GM23338 (cell line): ENCODE measurements around the gene KCTD12. TPM values are rescaled to one million over a fixed set of nuclear protein-coding genes. Genes with fewer than 3 reads are reported as not detected.

Source experiments
- ATAC-seq: fragments of 200-7000 bp; cut with Tn5 transposase; 3 replicates; pipeline ENCODE4 v1.9.1; 2020
- DNase-seq: peaks from one replicate; pipeline ENCODE4 v3.0.0-alpha.2; 2015; ENCODE audit warnings: low spot score
- H2AFZ ChIP-seq: fragments of 200-600 bp; sonication (generic); 2 replicates; pipeline ENCODE4 v1.8.0; 2016; ENCODE audit warnings: antibody characterized with exemption, mild to moderate bottlenecking, moderate library complexity
- H3F3A ChIP-seq: fragments of 200-600 bp; sonication (generic); replicated peaks from 2 replicates; pipeline ENCODE4 v1.8.0; 2017; ENCODE audit warnings: antibody characterized with exemption, mixed run types, low read depth
- H3K27ac ChIP-seq: fragments of 200-600 bp; sonication (generic); 2 replicates; pipeline ENCODE4 v1.6.1; 2016; ENCODE audit warnings: low read depth
- H3K27me3 ChIP-seq: fragments of 200-600 bp; sonication (generic); 2 replicates; pipeline ENCODE4 v1.8.0; 2016; ENCODE audit warnings: mild to moderate bottlenecking, mixed run types, moderate library complexity; ENCODE audit not compliant: insufficient read depth
- H3K36me3 ChIP-seq: fragments of 200-600 bp; sonication (generic); 2 replicates; pipeline ENCODE4 v1.8.0; 2016; ENCODE audit warnings: mild to moderate bottlenecking; ENCODE audit not compliant: insufficient read depth
- H3K4me1 ChIP-seq: fragments of 200-600 bp; sonication (generic); 2 replicates; pipeline ENCODE4 v1.8.0; 2016; ENCODE audit warnings: mild to moderate bottlenecking, moderate library complexity; ENCODE audit not compliant: insufficient read depth
- H3K4me2 ChIP-seq: fragments of 200-600 bp; sonication (generic); 2 replicates; pipeline ENCODE4 v1.7.1; 2017; ENCODE audit warnings: mixed run types
- H3K4me3 ChIP-seq: fragments of 200-600 bp; sonication (generic); 2 replicates; pipeline ENCODE4 v1.6.1; 2016; ENCODE audit warnings: mixed run types
- H3K79me2 ChIP-seq: fragments of 200-600 bp; sonication (generic); replicated peaks from 2 replicates; pipeline ENCODE4 v1.8.0; 2017; ENCODE audit warnings: mild to moderate bottlenecking; ENCODE audit not compliant: insufficient read depth
- H3K9me2 ChIP-seq: fragments of 200-600 bp; sonication (generic); 2 replicates; pipeline ENCODE4 v1.8.0; 2017; ENCODE audit not compliant: insufficient read depth
- H4K20me1 ChIP-seq: fragments of 200-600 bp; sonication (generic); replicated peaks from 2 replicates; pipeline ENCODE4 v1.8.0; 2017; ENCODE audit warnings: mild to moderate bottlenecking; ENCODE audit not compliant: insufficient read depth
- H3K27ac Mint-ChIP-seq: 2 replicates; pipeline ENCODE4 v1.8.0; 2020; ENCODE audit warnings: inconsistent platforms, mild to moderate bottlenecking, moderate library complexity, mixed read lengths
- H3K27me3 Mint-ChIP-seq: 3 replicates; pipeline ENCODE4 v1.8.0; 2022; ENCODE audit warnings: low read depth, mild to moderate bottlenecking, moderate library complexity, mixed read lengths, inconsistent platforms; ENCODE audit not compliant: insufficient read depth, poor library complexity
- H3K36me3 Mint-ChIP-seq: 3 replicates; pipeline ENCODE4 v1.8.0; 2021; ENCODE audit warnings: low read depth, mild to moderate bottlenecking, inconsistent platforms, moderate library complexity, mixed read lengths
- H3K4me1 Mint-ChIP-seq: 3 replicates; pipeline ENCODE4 v1.8.0; 2020; ENCODE audit warnings: mild to moderate bottlenecking, inconsistent platforms, mixed read lengths
- H3K4me3 Mint-ChIP-seq: 3 replicates; pipeline ENCODE4 v1.8.0; 2021; ENCODE audit warnings: moderate library complexity, mild to moderate bottlenecking, inconsistent platforms, mixed read lengths
- H3K9me3 Mint-ChIP-seq: 3 replicates; pipeline ENCODE4 v1.8.0; 2020; ENCODE audit warnings: moderate library complexity, mild to moderate bottlenecking, inconsistent platforms, mixed read lengths
- CREB1 ChIP-seq: fragments of 250-450 bp; sonication (Bioruptor Pico); IDR thresholded peaks from 2 replicates; pipeline ENCODE4 v1.5.0; 2020; ENCODE audit warnings: low read depth, mild to moderate bottlenecking, moderate library complexity
- CTCF ChIP-seq, 2 experiments: fragments of 200-600 bp in 1 of 2; sonication (generic) in 1 of 2; conservative IDR thresholded peaks; 2 replicates each; pipeline versions ENCODE4 v1.5.1 to v1.6.1; 2016 to 2017; ENCODE audit warnings: antibody characterized with exemption in 2 of 2, low read depth in 2 of 2, mild to moderate bottlenecking in 2 of 2, moderate library complexity in 1 of 2
- EZH2 ChIP-seq: fragments of 200-600 bp; sonication (generic); IDR thresholded peaks from one replicate; pipeline ENCODE4 v1.8.0; 2017; ENCODE audit warnings: antibody characterized with exemption, mild to moderate bottlenecking, low read depth; ENCODE audit not compliant: unreplicated experiment
- EZH2phosphoT487 ChIP-seq: fragments of 200-600 bp; sonication (generic); IDR thresholded peaks from one replicate; pipeline ENCODE4 v1.8.1; 2018; ENCODE audit warnings: antibody characterized with exemption; ENCODE audit not compliant: unreplicated experiment
- JUNB ChIP-seq: IDR thresholded peaks from one replicate; pipeline ENCODE4 v1.6.1; 2016; ENCODE audit warnings: antibody characterized with exemption; ENCODE audit not compliant: unreplicated experiment
- NANOG ChIP-seq: IDR thresholded peaks from 2 replicates; pipeline ENCODE4 v1.6.1; 2016; ENCODE audit warnings: antibody characterized with exemption, borderline replicate concordance
- POLR2AphosphoS5 ChIP-seq: IDR thresholded peaks from 2 replicates; pipeline ENCODE4 v1.6.1; 2016; ENCODE audit warnings: antibody characterized with exemption, low read depth
- REST ChIP-seq: IDR thresholded peaks from one replicate; pipeline ENCODE4 v1.6.1; 2018; ENCODE audit warnings: antibody characterized with exemption; ENCODE audit not compliant: unreplicated experiment
- ZNF331 ChIP-seq: fragments of 250-450 bp; sonication (Bioruptor Pico); IDR thresholded peaks from 2 replicates; pipeline ENCODE4 v1.5.0; 2020; ENCODE audit warnings: low read depth, mild to moderate bottlenecking, moderate library complexity
- ZNF462 ChIP-seq: fragments of 250-450 bp; sonication (Bioruptor Pico); IDR thresholded peaks from 2 replicates; pipeline ENCODE4 v1.5.0; 2020; ENCODE audit warnings: mild to moderate bottlenecking, moderate library complexity
- polyA plus RNA-seq: library from polyadenylated mRNA; unstranded; fragments of >200 nt; fragmentation: Nextera tagmentation; extraction: Ambion mirVana; gene quantifications from 2 replicates; pipeline ENCODE4 v1.2.1, GENCODE V29; 2016
- total RNA-seq: library from RNA; depleted of rRNA; stranded (reverse); fragments of >200 nt; shearing (Covaris generic); gene quantifications from 2 replicates; pipeline ENCODE4 v1.2.3, GENCODE V29; 2014
- TF ChIP-seq, protein P1 (sequence below): IDR thresholded peaks from 2 replicates; pipeline ENCODE4 v1.6.1; 2016; ENCODE audit warnings: antibody characterized with exemption

Gene KCTD12
- total and polyA plus RNA-seq, 2 experiments from 2014 or later: 3.3 to 12.0 TPM

GRCh38 chr13:76846363-76846762, 39.8 kb downstream of the KCTD12 start:
- ATAC-seq (no peak), DNase-seq (no peak)
- no peak overlapping the region for H3K4me3 ChIP-seq
- H3K27me3 ChIP-seq: no peaks in the 10 kb centered on the region
- no peaks in the 10 kb centered on the region for H3K36me3 Mint-ChIP-seq
- TF ChIP-seq CTCF (conservative IDR thresholded peaks at IDR 0.05; ENCODE audit: low read depth in 2 of 2): no peak
- TF ChIP-seq ZNF462: no peak
- TF ChIP-seq, protein P1, sequence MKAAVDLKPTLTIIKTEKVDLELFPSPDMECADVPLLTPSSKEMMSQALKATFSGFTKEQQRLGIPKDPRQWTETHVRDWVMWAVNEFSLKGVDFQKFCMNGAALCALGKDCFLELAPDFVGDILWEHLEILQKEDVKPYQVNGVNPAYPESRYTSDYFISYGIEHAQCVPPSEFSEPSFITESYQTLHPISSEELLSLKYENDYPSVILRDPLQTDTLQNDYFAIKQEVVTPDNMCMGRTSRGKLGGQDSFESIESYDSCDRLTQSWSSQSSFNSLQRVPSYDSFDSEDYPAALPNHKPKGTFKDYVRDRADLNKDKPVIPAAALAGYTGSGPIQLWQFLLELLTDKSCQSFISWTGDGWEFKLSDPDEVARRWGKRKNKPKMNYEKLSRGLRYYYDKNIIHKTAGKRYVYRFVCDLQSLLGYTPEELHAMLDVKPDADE: no peak
- no peak for TF ChIP-seq ZNF331 (CRISPR knock-in tag)
- TF ChIP-seq REST: no peak
- no peak for TF ChIP-seq CREB1 (CRISPR knock-in tag)
- no peak for TF ChIP-seq NANOG
- no peak for TF ChIP-seq EZH2
- no peak for TF ChIP-seq EZH2phosphoT487
- no peak for TF ChIP-seq POLR2AphosphoS5
- TF ChIP-seq JUNB: no peak
- no peaks in the 10 kb centered on the region for H3K4me1 Mint-ChIP-seq
- no peak overlapping the region for H2AFZ ChIP-seq
- H3K9me2 ChIP-seq: no peaks in the 10 kb centered on the region
- no peaks in the 10 kb centered on the region for H4K20me1 ChIP-seq
- no peak overlapping the region for H3K4me3 Mint-ChIP-seq
- H3K79me2 ChIP-seq: no peaks in the 10 kb centered on the region
- H3K36me3 ChIP-seq: no peaks in the 10 kb centered on the region
- H3K4me2 ChIP-seq: no peak overlapping the region
- no peak overlapping the region for H3K27ac Mint-ChIP-seq
- no peaks in the 10 kb centered on the region for H3F3A ChIP-seq
- H3K4me1 ChIP-seq: no peaks in the 10 kb centered on the region
- H3K9me3 Mint-ChIP-seq: no peaks in the 10 kb centered on the region
- H3K27ac ChIP-seq: no peak overlapping the region
- H3K27me3 Mint-ChIP-seq: peaks cover 1% of the 10 kb centered on the region
